ENCODE results near the gene GRM4.

DNA sequence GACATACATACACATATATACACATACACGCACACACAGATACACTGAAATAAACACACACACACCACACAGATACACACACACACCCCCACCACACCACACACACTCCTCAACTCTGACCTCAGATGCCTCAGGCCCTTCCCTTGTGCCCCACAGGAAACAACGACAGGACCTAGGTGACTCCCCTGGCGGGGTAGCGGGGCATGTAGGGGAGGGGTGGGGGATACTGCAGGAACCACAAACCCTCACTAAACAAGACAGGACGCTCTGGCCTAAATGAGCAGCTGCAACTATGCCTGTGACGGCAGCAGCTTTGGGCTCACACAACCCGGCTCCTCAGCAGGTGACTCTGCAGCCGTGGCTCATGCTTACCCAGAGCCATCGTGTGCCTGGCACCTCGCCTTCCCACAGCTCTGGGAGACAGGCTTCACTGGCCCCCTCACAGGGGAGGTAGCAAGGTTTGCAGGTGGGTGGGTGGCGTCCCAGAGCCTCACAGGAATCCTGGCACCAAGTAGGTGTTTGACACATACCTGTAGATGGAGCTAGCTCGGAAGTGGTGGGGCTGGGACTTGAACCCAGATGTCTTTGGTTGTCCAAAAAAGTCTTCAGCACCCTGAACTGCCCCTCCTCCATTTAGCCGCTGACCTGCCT, 100.8 kb downstream of the GRM4 start:
- TF ChIP-seq EP300 (IDR thresholded peaks at IDR 0.05; ENCODE audit: borderline replicate concordance in 1 of 2, control insufficient read depth in 1 of 2, low read depth in 2 of 2, low read length in 2 of 2) = no peak
- TF ChIP-seq SREBF2 (IDR thresholded peaks at IDR 0.05; ENCODE audit: low read length) = no peak
- no peak for TF ChIP-seq LARP7 (IDR thresholded peaks at IDR 0.05)
- TF ChIP-seq, protein P1, sequence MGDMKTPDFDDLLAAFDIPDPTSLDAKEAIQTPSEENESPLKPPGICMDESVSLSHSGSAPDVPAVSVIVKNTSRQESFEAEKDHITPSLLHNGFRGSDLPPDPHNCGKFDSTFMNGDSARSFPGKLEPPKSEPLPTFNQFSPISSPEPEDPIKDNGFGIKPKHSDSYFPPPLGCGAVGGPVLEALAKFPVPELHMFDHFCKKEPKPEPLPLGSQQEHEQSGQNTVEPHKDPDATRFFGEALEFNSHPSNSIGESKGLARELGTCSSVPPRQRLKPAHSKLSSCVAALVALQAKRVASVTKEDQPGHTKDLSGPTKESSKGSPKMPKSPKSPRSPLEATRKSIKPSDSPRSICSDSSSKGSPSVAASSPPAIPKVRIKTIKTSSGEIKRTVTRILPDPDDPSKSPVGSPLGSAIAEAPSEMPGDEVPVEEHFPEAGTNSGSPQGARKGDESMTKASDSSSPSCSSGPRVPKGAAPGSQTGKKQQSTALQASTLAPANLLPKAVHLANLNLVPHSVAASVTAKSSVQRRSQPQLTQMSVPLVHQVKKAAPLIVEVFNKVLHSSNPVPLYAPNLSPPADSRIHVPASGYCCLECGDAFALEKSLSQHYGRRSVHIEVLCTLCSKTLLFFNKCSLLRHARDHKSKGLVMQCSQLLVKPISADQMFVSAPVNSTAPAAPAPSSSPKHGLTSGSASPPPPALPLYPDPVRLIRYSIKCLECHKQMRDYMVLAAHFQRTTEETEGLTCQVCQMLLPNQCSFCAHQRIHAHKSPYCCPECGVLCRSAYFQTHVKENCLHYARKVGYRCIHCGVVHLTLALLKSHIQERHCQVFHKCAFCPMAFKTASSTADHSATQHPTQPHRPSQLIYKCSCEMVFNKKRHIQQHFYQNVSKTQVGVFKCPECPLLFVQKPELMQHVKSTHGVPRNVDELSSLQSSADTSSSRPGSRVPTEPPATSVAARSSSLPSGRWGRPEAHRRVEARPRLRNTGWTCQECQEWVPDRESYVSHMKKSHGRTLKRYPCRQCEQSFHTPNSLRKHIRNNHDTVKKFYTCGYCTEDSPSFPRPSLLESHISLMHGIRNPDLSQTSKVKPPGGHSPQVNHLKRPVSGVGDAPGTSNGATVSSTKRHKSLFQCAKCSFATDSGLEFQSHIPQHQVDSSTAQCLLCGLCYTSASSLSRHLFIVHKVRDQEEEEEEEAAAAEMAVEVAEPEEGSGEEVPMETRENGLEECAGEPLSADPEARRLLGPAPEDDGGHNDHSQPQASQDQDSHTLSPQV (IDR thresholded peaks at IDR 0.05) = no peak
- TF ChIP-seq, protein P2, sequence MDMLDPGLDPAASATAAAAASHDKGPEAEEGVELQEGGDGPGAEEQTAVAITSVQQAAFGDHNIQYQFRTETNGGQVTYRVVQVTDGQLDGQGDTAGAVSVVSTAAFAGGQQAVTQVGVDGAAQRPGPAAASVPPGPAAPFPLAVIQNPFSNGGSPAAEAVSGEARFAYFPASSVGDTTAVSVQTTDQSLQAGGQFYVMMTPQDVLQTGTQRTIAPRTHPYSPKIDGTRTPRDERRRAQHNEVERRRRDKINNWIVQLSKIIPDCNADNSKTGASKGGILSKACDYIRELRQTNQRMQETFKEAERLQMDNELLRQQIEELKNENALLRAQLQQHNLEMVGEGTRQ (IDR thresholded peaks at IDR 0.05; ENCODE audit: borderline replicate concordance, low read depth, low read length) = no peak
- no peak for TF ChIP-seq POLR2AphosphoS5 (IDR thresholded peaks at IDR 0.05; ENCODE audit: low read length)
- TF ChIP-seq, protein P3, sequence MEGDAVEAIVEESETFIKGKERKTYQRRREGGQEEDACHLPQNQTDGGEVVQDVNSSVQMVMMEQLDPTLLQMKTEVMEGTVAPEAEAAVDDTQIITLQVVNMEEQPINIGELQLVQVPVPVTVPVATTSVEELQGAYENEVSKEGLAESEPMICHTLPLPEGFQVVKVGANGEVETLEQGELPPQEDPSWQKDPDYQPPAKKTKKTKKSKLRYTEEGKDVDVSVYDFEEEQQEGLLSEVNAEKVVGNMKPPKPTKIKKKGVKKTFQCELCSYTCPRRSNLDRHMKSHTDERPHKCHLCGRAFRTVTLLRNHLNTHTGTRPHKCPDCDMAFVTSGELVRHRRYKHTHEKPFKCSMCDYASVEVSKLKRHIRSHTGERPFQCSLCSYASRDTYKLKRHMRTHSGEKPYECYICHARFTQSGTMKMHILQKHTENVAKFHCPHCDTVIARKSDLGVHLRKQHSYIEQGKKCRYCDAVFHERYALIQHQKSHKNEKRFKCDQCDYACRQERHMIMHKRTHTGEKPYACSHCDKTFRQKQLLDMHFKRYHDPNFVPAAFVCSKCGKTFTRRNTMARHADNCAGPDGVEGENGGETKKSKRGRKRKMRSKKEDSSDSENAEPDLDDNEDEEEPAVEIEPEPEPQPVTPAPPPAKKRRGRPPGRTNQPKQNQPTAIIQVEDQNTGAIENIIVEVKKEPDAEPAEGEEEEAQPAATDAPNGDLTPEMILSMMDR (IDR thresholded peaks at IDR 0.05 in 2 of 3, conservative IDR thresholded peaks at IDR 0.05 in 1 of 3; ENCODE audit: control insufficient read depth in 2 of 3, extremely low read depth in 1 of 3, insufficient read depth in 1 of 3, low read depth in 3 of 3, low read length in 3 of 3) = no peak
- TF ChIP-seq POLR2A (IDR thresholded peaks at IDR 0.05; ENCODE audit: low read depth, low read length) = no peak
- no peak for TF ChIP-seq HDAC6 (IDR thresholded peaks at IDR 0.05; ENCODE audit: unreplicated experiment)
- TF ChIP-seq, protein P4, sequence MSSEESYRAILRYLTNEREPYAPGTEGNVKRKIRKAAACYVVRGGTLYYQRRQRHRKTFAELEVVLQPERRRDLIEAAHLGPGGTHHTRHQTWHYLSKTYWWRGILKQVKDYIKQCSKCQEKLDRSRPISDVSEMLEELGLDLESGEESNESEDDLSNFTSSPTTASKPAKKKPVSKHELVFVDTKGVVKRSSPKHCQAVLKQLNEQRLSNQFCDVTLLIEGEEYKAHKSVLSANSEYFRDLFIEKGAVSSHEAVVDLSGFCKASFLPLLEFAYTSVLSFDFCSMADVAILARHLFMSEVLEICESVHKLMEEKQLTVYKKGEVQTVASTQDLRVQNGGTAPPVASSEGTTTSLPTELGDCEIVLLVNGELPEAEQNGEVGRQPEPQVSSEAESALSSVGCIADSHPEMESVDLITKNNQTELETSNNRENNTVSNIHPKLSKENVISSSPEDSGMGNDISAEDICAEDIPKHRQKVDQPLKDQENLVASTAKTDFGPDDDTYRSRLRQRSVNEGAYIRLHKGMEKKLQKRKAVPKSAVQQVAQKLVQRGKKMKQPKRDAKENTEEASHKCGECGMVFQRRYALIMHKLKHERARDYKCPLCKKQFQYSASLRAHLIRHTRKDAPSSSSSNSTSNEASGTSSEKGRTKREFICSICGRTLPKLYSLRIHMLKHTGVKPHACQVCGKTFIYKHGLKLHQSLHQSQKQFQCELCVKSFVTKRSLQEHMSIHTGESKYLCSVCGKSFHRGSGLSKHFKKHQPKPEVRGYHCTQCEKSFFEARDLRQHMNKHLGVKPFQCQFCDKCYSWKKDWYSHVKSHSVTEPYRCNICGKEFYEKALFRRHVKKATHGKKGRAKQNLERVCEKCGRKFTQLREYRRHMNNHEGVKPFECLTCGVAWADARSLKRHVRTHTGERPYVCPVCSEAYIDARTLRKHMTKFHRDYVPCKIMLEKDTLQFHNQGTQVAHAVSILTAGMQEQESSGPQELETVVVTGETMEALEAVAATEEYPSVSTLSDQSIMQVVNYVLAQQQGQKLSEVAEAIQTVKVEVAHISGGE (CRISPR knock-in tag; IDR thresholded peaks at IDR 0.05) = no peak

All from GM12878 (cell line).